CD4-positive, alpha-beta T cell treated with Interleukin-15 for 4 hours (primary cell): ENCODE results near the gene MYOG.

Experiments used
- DNase-seq: peaks from one replicate; pipeline ENCODE4 v3.0.0-alpha.2; 2020; ENCODE audit warnings: low spot score

MYOG gene

GRCh38 chr1:203117611-203118575, 32.1 kb upstream of the MYOG start:
- no peak for DNase-seq

DNA sequence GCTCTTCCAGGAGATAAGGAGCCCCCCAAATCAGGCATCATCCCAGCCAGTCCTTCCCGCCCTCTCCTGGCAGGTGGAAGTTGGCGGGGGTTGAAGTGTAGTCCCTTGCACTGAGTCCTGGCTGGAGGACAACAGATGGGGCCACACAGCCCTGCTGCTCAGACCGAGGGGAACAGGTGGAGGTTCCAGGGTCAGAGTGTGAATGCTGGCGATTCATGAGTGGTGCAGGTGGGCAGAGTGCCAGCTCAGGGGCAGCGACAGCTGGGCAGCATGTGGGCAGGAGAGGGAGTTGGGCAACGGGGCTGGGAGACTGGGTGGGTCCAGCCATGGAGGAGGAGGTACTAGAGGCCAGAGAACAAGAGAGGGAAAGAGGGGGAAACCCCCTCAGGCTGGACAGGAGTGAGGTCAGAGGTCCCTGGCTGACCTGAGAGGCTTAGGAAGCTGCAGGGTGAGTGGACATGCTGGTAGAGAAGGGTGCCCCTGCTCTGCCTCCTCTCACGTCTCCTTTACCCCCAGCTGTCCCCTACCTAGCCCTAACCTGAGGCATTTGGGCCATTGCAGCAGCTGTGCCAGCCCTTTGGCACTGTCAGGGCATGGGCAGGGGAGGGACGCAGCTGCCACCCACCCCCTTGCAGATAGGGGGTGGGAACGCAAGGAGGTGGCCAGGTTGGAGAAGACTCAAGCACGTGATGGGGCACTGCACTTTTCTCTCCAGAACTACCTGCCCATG, 30.4 kb upstream of the MYOG start:
- DNase-seq, result no peak

GRCh38 chr1:203114202-203114601, 28.4 kb upstream of the MYOG start:
- DNase-seq, result no peak

- no peak for DNase-seq
Measured at GRCh38 chr1:203113308-203113707, 27.5 kb upstream of the MYOG start.

DNA sequence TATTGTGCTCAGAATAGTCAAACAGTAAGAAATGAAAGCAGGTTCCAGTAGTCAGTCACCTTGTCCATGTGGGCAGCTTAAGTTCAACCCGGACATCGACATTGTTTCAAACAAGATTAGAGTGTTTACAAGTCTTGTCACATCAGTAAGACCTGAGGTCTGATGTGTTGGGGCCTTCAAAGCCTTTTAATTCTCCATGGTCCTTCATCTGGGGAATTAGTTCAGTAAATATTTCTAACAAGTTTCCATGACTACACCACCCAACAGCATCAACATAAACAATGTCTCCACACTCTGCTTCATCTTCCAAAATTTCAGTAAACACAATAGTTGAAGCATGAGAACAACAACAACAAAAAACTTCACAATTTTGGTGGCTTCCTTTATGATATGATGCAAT, 26.7 kb upstream of the MYOG start:
- no peak for DNase-seq

DNA sequence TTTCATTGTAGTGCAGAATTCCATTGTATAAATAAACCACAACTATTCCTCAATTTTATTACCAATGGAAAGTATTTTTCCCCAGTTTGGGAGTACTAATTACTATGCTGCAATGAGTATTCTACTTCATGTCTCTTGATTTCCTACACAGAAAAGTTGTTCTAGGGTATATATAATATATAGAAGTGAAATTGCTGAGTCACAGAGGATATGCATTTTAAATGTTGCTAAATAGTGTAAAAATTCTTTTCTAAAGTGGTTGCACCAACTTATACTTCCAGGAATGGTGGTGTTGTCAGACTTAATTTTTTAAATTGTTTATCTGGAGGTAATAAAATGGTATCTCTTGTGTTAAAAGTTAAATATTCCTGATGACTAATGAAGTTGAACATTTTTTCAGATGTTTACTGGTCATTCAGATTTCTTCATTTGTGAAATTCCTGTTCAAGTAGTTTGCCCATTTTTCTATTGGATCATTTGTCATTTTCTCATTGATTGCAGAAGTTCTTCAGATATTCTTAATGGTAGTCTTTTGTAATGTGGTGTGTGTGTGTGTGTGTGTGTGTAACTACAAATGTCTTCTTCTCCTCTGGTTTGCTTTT, 19.1 kb upstream of the MYOG start:
- DNase-seq, result no peak

- DNase-seq, result no peak
Measured at GRCh38 chr1:203103829-203104495, 18.1 kb upstream of the MYOG start.

DNA sequence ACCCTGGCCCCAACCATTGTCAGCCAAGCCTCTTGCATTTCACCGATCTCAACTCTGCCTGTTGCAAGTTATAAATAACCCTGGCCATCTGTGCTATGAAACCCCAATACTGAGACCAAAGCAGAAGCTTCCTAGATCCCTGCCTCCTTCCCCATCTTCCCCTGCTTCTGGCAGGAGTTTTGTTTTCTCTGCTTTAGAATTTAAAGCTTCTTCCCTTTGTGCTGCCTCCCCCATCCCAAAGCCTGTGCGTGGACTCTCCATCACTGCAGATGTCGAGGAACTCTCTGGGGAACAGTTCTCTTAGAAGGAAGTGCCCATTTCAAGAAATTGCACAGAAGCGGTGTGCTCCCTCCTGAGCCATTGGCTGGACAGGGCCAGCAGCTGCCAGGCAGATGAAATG, 17.4 kb upstream of the MYOG start:
- DNase-seq, result no peak

GRCh38 chr1:203101813-203102634, 16.2 kb upstream of the MYOG start:
- no peak for DNase-seq

- DNase-seq, result no peak
Measured at GRCh38 chr1:203100516-203100869, 14.7 kb upstream of the MYOG start.

- DNase-seq, result no peak
Measured at GRCh38 chr1:203099805-203100515, 14.1 kb upstream of the MYOG start.

- no peak for DNase-seq
Measured at GRCh38 chr1:203098914-203099520, 13.2 kb upstream of the MYOG start.

GRCh38 chr1:203098445-203098844, 12.6 kb upstream of the MYOG start:
- no peak for DNase-seq

DNA sequence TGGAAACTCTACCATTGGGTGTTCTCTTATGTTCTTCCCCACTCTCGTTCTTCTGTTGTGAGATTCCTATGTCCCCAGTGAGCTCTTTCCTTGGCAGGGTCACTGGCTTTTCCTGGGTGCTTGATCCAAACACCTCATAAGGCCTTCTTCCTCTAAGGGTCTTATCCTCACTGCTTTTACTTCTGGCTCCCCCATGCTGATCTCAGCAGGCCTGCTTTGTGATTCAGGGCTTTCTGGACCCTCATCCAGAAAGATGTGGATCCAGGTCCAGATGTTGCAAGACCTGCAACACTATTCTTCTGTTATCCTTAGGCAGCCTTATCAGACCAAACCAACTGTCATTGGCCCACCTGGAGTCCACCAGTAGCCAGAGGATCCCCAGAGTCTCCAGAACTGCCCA, 11.2 kb upstream of the MYOG start:
- DNase-seq, result no peak

GRCh38 chr1:203096566-203096965, 10.8 kb upstream of the MYOG start:
- no peak for DNase-seq

DNA sequence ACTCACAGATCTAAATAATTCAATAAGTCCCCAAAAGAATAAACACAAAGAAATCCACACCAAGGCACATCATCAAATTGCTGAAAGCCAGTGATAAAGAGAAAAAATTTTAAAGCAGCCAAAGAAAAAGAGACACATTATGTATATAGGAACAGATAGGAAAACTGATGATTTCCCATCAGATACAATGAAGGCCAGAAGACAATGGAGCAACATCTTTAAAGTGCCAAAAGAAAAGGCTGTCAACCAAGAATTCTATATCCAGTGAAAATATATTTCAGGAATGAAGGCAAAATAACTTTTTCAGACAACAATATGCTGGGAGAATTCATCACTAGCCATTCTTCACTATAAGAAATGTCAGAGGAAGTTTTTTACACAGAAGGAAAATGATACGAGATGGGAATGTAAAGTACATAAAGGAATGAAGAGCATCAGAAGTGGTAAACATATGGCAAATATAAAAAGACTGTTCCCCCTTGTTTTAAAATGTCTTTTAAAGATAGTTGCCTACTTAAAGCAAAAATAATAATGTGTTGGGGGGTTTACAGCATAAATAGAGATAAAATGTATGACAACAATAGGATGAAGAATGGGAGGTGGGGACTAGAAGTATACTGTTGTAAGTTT, 9.4 kb upstream of the MYOG start:
- DNase-seq, result no peak

DNA sequence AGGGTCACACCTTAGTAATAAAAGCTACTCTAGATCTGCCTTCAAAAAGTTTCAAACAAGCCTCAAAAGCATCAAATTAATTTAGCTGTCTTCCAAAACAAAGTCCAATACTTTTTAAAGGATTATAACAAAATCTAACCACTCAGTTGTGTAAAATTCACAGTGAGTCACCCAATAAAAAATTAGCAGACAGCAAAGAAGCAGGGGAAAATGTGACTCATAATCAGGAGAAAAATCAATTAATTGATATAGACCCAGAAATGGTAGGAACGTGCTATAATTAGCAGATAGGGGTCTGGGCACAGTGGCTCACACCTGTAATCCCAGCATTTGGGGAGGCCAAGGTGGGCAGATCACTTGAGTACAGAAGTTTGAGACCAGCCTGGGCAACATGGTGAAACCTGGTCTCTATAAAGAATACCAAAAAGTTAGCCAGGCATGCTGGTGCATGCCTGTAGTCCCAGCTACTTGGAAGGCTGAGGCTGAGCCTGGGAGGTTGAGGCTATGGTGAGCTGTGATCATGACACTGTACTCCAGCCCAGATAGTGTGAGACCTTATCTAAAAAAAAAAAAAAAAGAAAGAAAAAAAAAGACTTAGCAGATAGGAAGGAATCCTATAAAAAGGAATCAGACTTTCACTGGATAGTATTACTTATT, 8.1 kb upstream of the MYOG start:
- no peak for DNase-seq

DNA sequence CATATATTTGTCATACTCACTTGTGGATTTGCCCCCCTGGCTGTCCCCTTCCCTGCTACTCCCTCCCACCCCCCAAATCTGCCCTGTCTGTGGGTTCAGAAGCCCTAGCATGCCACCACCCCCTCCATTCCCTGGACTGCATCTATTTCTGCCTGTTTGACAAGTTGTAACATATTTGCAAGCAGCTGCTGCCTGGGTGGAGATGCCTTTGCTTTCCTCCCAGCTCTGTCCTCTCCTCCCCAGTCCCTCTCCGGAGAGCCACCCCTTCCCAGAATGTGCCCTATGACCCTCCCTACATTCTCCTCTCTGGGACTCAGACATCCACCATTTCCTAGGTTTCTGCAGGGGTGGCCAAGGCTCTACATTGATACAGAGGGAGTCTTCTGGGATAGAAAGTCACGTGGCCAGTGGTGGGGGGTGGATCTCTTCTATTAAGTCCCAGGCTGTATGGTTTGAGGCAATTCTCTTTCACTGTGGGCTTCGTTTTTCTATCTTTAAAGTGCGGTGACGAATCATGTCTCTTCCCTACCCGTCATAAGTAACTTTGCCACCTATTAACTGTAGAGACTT, 6.0 kb upstream of the MYOG start:
- DNase-seq, result no peak

- no peak for DNase-seq
Measured at GRCh38 chr1:203091199-203091477, 5.3 kb upstream of the MYOG start.
